SK-MEL-5 (cell line): Measurements from ENCODE around the gene MARK2. TPM values are rescaled to one million over a fixed set of nuclear protein-coding genes. Genes with fewer than 3 reads are reported as not detected.
"Not testable (repeated sequence)": the region's sequence is repeated elsewhere in the genome, so short reads cannot be mapped to it uniquely, and the experiment has no call there.

Source experiments
- DNase-seq: peaks from one replicate; pipeline ENCODE4 v3.0.0-alpha.2; 2016; ENCODE audit warnings: low read depth, low spot score
- in situ Hi-C: cut with HindIII; loops from 2 replicates; pipeline ENCODE4 v1.10.0; 2016; ENCODE audit warnings: low sequenced_read_pairs, high pct_unique_total_duplicates, low pct_unique_long_range_greater_than_20kb
- total RNA-seq: library from RNA; depleted of rRNA; stranded (reverse); fragments of >200 nt; shearing (Covaris generic); gene quantifications from 2 replicates; pipeline ENCODE4 v1.2.3, GENCODE V29; 2014

Gene MARK2
- total RNA-seq, 1 experiment from 2014 or later: 7.8 TPM

- DNase-seq: no peak
- in situ Hi-C loops: no loop called here
These were observed 6.4 kb downstream of the MARK2 start for GRCh38 chr11:63845303-63845702.

GRCh38 chr11:63845911-63846310 lies 7.0 kb downstream of the MARK2 start:
- no peak for DNase-seq
- in situ Hi-C loops: no loop called here

GRCh38 chr11:63846897-63847296 lies 8.0 kb downstream of the MARK2 start:
- no peak for DNase-seq
- in situ Hi-C loops: no loop called here

GRCh38 chr11:63847363-63847762 lies 8.5 kb downstream of the MARK2 start:
- DNase-seq: no peak
- in situ Hi-C loops: no loop called here

- in situ Hi-C loops: no loop called here
These were observed 10.8 kb downstream of the MARK2 start for GRCh38 chr11:63849691-63850090.

GRCh38 chr11:63850920-63851319 lies 12.0 kb downstream of the MARK2 start:
- DNase-seq: no peak
- in situ Hi-C loops: no loop called here

More at GRCh38 chr11:63849691-63850090, 10.8 kb downstream of the MARK2 start:
- peak; percentile 31 for DNase-seq

GRCh38 chr11:63851364-63851763 lies 12.5 kb downstream of the MARK2 start:
- in situ Hi-C loops: no loop called here

GRCh38 chr11:63853476-63853875 lies 14.6 kb downstream of the MARK2 start:
- no peak for DNase-seq
- in situ Hi-C loops: no loop called here

More at GRCh38 chr11:63851364-63851763, 12.5 kb downstream of the MARK2 start:
- no peak for DNase-seq

- in situ Hi-C loops: no loop called here
- DNase-seq: no peak
These were observed 15.8 kb downstream of the MARK2 start for GRCh38 chr11:63854696-63855095.

GRCh38 chr11:63855975-63856374 lies 17.1 kb downstream of the MARK2 start:
- in situ Hi-C loops: no loop called here
- peak; percentile 53 for DNase-seq

- peak; percentile 17 for DNase-seq
- in situ Hi-C loops: no loop called here
These were observed 20.0 kb downstream of the MARK2 start for GRCh38 chr11:63858628-63859550.

- no peak for DNase-seq
- in situ Hi-C loops: no loop called here
These were observed 24.0 kb downstream of the MARK2 start for GRCh38 chr11:63862923-63863322.

GRCh38 chr11:63863620-63864019 lies 24.7 kb downstream of the MARK2 start:
- in situ Hi-C loops, DNase-seq: not testable (repeated sequence)

GRCh38 chr11:63866211-63866610 lies 27.3 kb downstream of the MARK2 start:
- in situ Hi-C loops: no loop called here
- no peak for DNase-seq

- no peak for DNase-seq
- in situ Hi-C loops: no loop called here
These were observed 28.6 kb downstream of the MARK2 start for GRCh38 chr11:63867511-63867910.

GRCh38 chr11:63868399-63869064 lies 29.6 kb downstream of the MARK2 start:
- DNase-seq: no peak
- in situ Hi-C loops: no loop called here

- no peak for DNase-seq
- in situ Hi-C loops: no loop called here
These were observed 30.3 kb downstream of the MARK2 start for GRCh38 chr11:63869171-63869591.

GRCh38 chr11:63869683-63870082 lies 30.8 kb downstream of the MARK2 start:
- in situ Hi-C loops: no loop called here
- DNase-seq: no peak
